ENCODE data around the gene LSM10.

The LSM10 gene

DNA sequence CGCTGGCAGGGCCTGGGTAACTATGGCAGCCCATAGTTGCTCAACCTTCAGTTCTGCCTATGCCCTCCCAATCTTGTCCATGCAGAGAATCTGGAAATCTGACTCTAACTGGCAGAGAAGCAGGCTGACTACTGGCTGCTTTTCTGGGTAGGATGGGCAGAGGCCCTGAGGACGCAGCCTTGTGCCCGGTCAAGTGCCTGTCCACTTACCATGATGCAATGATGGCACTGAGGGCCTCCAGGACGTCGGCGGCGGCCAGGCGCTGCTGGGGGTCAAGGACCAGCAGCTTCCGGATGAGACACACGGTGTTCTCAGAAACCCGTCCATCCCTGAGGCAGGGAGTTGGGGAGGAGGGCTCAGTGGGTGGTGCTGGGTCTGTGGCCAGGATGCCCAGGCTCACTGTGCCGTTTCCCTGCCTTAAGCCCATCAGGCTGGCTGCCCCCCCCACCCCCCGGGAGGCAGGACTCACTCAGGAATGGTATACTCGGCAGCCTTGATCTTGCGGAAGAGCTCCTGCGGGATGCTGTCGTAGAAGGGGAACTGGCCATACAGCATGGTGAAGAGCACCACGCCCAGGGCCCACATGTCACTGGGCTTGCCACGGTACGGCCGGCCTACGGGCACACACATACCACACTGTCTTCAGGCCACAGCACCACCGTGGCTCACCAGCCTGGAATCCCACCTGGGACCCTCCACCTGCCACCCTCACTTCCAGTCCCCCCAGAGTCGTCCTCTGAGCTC lies 53.9 kb downstream of the LSM10 start:
- no peaks in the 10 kb centered on the region for H3K9me2 ChIP-seq (replicated peaks; ENCODE audit: control insufficient read depth, low read length)
- H3K27me3 ChIP-seq (ENCODE audit: control insufficient read depth, low read length) = no peaks in the 10 kb centered on the region
- TF ChIP-seq, protein P1, sequence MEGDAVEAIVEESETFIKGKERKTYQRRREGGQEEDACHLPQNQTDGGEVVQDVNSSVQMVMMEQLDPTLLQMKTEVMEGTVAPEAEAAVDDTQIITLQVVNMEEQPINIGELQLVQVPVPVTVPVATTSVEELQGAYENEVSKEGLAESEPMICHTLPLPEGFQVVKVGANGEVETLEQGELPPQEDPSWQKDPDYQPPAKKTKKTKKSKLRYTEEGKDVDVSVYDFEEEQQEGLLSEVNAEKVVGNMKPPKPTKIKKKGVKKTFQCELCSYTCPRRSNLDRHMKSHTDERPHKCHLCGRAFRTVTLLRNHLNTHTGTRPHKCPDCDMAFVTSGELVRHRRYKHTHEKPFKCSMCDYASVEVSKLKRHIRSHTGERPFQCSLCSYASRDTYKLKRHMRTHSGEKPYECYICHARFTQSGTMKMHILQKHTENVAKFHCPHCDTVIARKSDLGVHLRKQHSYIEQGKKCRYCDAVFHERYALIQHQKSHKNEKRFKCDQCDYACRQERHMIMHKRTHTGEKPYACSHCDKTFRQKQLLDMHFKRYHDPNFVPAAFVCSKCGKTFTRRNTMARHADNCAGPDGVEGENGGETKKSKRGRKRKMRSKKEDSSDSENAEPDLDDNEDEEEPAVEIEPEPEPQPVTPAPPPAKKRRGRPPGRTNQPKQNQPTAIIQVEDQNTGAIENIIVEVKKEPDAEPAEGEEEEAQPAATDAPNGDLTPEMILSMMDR (IDR thresholded peaks at IDR 0.05; ENCODE audit: low read depth, low read length, poor library complexity, severe bottlenecking) = no peak
- TF ChIP-seq EZH2phosphoT487 (IDR thresholded peaks at IDR 0.05; ENCODE audit: borderline replicate concordance, low read length) = no peak
- no peaks in the 10 kb centered on the region; the same call in 1 of the 2 replicates for H3F3A ChIP-seq (ENCODE audit: control insufficient read depth, insufficient read depth)
- no peak overlapping the region for H3K27ac ChIP-seq (ENCODE audit: low read depth, low read length)
- H3K4me2 ChIP-seq (ENCODE audit: low read length) = no peak overlapping the region
- no peaks in the 10 kb centered on the region for H4K20me1 ChIP-seq (ENCODE audit: control insufficient read depth, insufficient read depth, low read depth, low read length)
- no peaks in the 10 kb centered on the region for H3K79me2 ChIP-seq (ENCODE audit: control insufficient read depth, low read length)
- H3K9me3 ChIP-seq (ENCODE audit: control insufficient read depth, insufficient read depth, low read length) = no peaks in the 10 kb centered on the region
- peaks cover 79% of the 10 kb centered on the region for H3K36me3 ChIP-seq (ENCODE audit: control insufficient read depth, low read length)
- no peak overlapping the region for H3K4me3 ChIP-seq (ENCODE audit: low read length)
- peaks cover 6% of the 10 kb centered on the region for H3K4me1 ChIP-seq (ENCODE audit: control insufficient read depth, low read length)
